NCI-H82 treated with DMSO at 0.1 percent for 48 hours (cell line): ENCODE measurements around the gene AFF4.

Experiments used
- DNase-seq: peaks from one replicate; lab custom pipeline; 2025; ENCODE audit not compliant: unreplicated experiment; lab: John Stamatoyannopoulos, UW

The AFF4 gene

GRCh38 chr5:132889501-132889900, 73.9 kb downstream of the AFF4 start:
- DNase-seq, result no peak

GRCh38 chr5:132887283-132887682, 76.2 kb downstream of the AFF4 start:
- DNase-seq, result no peak

DNA sequence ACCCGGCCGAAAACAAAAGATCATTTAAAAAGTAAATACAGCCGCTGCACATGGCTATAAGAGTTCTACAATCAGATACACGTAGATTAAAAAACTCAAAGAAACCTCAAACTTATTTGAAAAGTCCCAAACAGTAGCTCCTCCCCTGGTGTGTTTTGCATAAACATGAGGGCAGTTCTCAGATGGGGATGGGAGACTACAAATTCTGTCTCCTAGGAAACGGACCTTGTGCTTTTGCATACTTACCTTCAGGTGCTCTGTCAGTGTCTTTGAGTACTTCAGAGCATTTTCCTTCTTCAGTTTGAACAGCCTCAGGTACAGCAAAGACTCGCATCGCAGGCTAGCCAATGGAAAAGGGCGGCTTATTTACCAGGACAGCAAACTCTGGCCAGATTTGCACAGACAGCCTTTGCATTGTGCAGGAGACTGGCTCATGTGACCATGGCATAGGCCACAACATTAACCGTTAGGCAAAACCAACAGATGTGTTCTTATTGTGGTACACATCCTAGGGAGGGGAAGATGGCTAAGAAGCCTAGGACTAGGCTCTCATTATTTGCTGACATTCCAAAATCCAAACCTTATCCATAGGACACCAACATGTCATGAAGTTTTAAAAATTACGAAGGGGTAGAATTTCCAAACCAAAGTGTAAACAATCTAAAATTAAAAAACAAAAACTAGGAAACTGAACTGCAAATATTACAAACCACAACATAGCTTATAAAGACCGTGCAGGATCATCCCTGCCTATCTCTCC, 77.2 kb downstream of the AFF4 start:
- DNase-seq, result no peak

DNA sequence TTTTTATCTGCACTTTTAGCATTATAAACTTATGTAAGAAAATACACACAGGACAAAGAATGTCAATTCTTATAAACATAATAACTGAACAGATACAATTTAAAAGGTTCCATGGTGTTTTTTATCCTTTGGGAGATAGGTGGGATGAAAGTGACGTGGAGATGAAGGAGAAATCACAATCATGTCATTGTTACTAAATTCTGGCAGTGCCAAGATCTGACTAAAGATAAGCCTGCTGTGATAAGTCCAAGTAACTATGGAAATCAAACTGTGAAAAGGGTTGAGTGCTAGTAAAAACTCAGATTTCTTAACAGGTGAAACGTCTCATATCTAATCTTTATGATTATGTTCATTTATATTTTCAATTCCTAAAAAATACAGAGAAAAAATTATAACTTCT, 78.9 kb downstream of the AFF4 start:
- no peak for DNase-seq

DNA sequence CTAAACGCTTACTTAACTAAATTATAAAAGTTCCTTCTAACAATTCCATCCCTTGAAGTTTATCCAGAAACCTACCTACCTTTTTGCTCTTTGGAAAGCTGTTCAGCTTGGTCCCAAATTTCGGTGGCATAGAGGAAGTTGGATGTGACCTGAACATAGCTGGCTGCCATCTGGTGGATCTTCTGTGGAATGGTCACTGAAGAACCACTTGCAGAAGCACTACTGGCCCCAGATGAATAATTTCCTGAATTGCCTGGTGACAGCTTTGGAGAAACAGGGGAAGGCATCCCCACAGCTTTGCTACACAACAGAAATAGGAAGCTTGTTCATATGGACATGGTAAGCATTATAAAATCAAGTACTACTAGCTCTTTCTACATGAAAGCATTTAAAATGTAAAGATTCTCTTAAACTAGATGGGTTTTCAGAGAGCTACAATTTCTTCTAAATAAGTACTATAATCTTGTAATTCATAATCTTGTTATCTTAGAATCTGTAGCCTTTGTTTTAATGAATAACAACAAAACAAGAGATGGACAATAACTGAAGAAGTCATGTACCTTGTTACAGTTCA, 80.1 kb downstream of the AFF4 start:
- peak; percentile 47 for DNase-seq

DNA sequence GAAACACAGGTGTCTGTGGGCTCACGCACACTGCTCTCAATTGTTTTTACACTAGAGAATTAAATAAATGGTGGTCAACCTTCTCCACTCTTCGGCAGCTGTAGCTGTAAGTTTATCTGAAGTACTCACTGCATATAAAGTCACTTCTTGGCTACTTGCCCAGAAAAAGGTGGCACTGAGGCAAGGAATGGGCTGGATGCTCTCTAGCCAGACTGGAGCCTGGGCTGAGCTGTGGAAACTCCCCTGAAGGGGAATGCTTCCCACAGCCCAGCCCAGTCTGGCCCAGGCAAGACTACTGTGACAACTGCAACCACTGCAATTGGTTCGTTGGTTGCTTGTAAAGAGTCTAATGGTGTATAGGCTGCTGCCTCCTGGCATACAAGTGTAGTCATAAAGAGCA, 85.5 kb downstream of the AFF4 start:
- no peak for DNase-seq

DNA sequence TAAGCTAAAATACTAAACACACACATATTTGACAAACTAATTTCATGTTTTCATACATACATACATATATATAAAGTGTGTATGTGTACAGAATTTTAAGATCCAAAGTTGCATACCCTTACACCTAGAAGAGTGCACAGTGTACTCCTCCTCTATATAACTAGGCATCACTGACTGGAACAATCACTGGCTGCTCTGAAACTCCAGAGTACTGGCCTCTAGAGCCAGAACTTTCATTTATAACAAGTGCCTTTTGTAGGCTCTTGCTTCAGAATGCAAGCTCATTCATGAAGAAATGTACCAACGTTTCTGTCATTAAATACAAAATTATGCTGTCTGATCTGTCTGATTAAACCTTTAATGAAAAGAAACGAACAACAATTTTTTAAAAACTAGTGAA, 86.0 kb downstream of the AFF4 start:
- DNase-seq, result no peak

- DNase-seq, result no peak
Measured at GRCh38 chr5:132876020-132876759, 87.2 kb downstream of the AFF4 start.

GRCh38 chr5:132873930-132874271, 89.5 kb downstream of the AFF4 start:
- no peak for DNase-seq

DNA sequence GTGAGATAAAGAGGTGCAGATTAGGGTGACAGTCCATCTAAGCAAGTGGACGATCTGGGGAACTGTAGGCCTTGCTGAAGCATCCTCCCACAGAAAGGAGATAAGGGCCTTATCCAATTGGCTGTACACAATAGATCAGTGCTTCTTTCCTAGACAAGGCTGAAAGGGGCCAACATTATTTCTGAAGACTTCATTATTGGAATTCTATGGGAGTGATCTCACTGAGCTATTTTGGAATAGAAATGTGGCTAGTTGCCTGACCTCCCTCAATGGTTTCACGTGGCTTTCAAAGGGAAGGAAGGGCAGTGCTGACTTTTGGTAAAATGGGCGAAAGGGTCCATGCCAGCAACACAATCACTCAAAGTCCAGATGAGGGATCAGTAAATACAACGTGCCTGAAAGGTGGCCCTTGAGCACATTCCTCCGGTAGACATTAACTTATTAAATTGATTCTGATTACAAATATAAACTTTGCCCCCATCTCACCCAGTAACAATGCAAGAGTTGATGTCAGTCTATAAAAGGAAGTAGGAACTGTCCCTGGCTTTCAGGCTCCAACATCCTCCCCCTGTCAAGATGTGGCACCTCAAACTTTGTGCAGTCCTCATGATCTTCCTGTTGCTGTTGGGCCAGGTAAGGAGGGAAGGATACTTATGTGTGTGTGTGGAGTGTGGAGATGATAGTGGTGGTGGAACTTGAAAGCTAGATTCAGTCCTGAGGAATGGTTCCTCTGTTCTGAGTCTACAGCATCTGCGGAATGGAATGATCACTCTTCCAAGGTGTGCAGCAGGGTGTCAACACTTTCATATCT, 90.1 kb downstream of the AFF4 start, which contains the start of gene LEAP2:
Gene LEAP2 (plus strand): TSS at position 550 of the 811 bp plus-strand sequence. CDS start 27 bp downstream, at position 577.
- DNase-seq, result no peak

- no peak for DNase-seq
Measured at GRCh38 chr5:132872788-132873118, 90.7 kb downstream of the AFF4 start.

- DNase-seq, result no peak
Measured at GRCh38 chr5:132871459-132872284, 91.8 kb downstream of the AFF4 start.

DNA sequence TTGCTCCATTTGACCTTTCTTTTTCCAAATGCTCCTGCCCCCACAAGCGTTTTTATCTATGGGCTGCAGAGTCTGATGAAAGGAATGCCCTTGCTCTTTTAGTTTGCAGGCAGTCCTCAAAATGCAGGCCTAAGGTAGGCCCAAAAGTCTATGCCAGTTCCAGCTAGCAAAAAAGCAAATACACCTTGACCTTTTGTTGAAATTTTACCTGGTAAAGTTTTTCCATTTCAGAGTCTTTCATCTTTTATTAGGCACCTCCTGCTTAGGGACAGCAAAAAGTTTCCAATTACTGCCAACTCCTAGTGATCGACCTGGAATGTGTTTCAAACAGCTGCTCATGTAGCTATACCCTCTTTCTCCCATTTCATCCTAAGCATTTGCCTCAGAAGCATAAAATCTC, 92.6 kb downstream of the AFF4 start:
- DNase-seq, result no peak

DNA sequence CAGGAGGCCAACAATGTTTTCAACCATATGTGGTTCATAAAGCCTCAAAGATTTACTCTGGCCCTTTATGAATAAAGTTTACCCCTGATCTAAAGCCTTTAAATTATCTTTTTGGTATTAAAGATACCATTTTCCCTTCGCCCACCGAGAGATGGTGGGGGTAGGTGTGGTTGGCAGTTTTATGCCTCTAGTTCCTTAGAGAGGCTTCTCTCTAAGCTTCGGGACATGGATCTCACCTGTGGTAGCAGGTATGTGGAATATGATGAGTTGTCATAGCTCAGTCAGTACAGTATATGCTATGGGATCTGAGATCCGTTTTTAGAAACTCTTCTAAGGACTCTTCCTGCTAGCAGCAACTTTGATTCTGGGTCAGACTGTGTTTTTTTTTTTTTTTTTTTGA, 94.7 kb downstream of the AFF4 start:
- DNase-seq, result no peak

DNA sequence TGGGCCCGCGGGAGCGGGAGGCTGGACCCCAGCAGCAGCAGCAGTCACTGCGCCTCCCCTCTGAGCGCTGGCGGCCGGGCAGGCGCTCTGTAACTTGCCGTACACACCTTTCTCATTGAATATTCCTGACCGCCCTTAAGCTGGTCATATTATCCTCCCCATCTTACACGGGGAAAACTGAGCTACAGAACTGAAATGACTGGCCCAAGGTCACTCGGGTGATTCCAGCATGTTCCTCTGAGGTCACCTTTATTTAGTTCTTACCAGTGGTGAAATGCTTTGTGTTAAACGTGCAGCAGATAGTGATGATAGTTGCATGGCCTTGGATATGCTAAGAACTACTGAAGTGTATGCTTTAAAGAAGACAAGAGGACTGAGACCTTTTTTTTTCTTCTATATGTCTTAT, 96.4 kb downstream of the AFF4 start:
- DNase-seq, result no peak

DNA sequence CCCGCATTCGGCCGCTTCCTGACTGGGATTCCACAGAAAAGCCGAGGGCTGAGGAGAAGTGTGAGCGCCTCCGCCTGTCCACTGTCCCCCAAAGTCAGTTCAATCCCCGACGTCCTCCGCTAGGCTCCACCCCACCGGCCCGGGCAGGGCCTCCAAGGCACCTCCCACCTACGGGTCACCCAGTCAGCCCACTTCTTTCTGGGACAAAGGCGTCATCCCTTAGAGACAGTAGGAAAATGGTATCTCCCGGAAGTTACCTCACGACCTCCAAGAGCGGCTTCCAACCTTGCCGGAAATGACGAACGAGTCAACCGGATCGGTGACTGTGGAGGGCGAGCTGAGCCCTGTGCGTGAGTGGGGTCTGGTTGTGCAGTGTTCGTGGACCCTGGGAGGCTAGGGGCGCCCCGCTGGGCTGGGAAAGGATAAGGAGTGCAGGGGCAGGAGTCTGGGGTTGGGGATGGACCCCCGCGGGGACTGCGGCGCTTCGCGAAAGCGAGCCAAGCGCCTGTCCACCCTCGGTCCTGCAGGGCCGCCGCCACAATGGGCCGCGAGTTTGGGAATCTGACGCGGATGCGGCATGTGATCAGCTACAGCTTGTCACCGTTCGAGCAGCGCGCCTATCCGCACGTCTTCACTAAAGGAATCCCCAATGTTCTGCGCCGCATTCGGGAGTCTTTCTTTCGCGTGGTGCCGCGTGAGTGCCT, 96.9 kb downstream of the AFF4 start, which contains the start of the genes GDF9 and UQCRQ:
Gene GDF9 (minus strand): TSS at position 128 of the 704 bp plus-strand sequence. CDS start 1,936 bp downstream, outside the sequence.
Gene UQCRQ (plus strand): TSS at position 301 of the 704 bp plus-strand sequence. CDS start 240 bp downstream, at position 541.
- peak; percentile 96 for DNase-seq

- DNase-seq, result no peak
Measured at GRCh38 chr5:132865668-132866341, 97.6 kb downstream of the AFF4 start.

GRCh38 chr5:132860742-132861141, 102.7 kb downstream of the AFF4 start:
- no peak for DNase-seq

- DNase-seq, result no peak
Measured at GRCh38 chr5:132859889-132860437, 103.5 kb downstream of the AFF4 start.
